Type B pancreatic cell (in vitro differentiated cells): Measurements from ENCODE around the gene MYO3A. TPM values are rescaled to one million over a fixed set of nuclear protein-coding genes. Genes with fewer than 3 reads are reported as not detected.

Experiments used
- DNase-seq: peaks from one replicate; pipeline ENCODE4 v3.0.0; 2021; ENCODE audit warnings: mixed read lengths; ENCODE audit not compliant: unreplicated experiment; ENCODE audit errors: extremely low spot score
- H3K27ac Mint-ChIP-seq: 2 replicates; pipeline ENCODE4 v1.8.0; 2021; ENCODE audit warnings: mild to moderate bottlenecking, mixed read lengths
- H3K27me3 Mint-ChIP-seq: 2 replicates; pipeline ENCODE4 v1.8.0; 2021; ENCODE audit warnings: mixed read lengths
- H3K36me3 Mint-ChIP-seq: 2 replicates; pipeline ENCODE4 v1.8.0; 2021; ENCODE audit warnings: mixed read lengths
- H3K4me1 Mint-ChIP-seq: one replicate; pipeline ENCODE4 v1.8.0; 2021; ENCODE audit warnings: mixed read lengths; ENCODE audit not compliant: unreplicated experiment
- H3K4me3 Mint-ChIP-seq: 2 replicates; pipeline ENCODE4 v1.8.0; 2021; ENCODE audit warnings: mild to moderate bottlenecking, mixed read lengths
- H3K9me3 Mint-ChIP-seq: 2 replicates; pipeline ENCODE4 v1.8.0; 2021; ENCODE audit warnings: mixed read lengths
- total RNA-seq: library from RNA; stranded (reverse); gene quantifications from 2 replicates; pipeline ENCODE4 v1.2.1, GENCODE V29; 2021; ENCODE audit warnings: low replicate concordance
- TF ChIP-seq, protein P1 (sequence below): fragments of 200-600 bp; sonication (generic); conservative IDR thresholded peaks from 2 replicates; pipeline ENCODE4 v1.5.0; 2021; ENCODE audit warnings: antibody characterized with exemption, mild to moderate bottlenecking

Gene MYO3A
- total RNA-seq, 1 donor from 2014 or later, result 11.2 TPM

DNA sequence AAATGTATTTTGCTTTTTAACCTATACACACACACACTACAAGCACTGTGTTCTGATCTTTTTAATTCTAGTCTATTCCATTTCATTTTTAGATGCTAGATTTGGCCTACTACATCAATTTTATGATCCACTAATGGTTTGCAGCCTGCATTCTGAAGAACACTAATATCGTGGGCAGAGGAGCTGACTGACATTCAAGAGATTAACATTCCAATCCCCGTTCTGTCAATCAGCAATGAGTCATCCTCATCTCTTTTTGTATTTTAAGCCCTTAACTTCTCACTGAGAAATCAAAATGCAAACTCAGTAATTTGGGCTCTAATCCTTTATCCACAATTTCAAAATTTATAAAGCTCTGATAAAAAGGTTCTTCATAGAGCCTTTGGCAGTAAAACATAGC, 235.4 kb downstream of the MYO3A start:
- H3K4me3 Mint-ChIP-seq, result no peak overlapping the region
- no peaks in the 10 kb centered on the region for H3K27me3 Mint-ChIP-seq
- DNase-seq, result no peak
- no peak overlapping the region for H3K27ac Mint-ChIP-seq
- H3K36me3 Mint-ChIP-seq, result no peaks in the 10 kb centered on the region
- no peaks in the 10 kb centered on the region for H3K9me3 Mint-ChIP-seq
- TF ChIP-seq, protein P1, sequence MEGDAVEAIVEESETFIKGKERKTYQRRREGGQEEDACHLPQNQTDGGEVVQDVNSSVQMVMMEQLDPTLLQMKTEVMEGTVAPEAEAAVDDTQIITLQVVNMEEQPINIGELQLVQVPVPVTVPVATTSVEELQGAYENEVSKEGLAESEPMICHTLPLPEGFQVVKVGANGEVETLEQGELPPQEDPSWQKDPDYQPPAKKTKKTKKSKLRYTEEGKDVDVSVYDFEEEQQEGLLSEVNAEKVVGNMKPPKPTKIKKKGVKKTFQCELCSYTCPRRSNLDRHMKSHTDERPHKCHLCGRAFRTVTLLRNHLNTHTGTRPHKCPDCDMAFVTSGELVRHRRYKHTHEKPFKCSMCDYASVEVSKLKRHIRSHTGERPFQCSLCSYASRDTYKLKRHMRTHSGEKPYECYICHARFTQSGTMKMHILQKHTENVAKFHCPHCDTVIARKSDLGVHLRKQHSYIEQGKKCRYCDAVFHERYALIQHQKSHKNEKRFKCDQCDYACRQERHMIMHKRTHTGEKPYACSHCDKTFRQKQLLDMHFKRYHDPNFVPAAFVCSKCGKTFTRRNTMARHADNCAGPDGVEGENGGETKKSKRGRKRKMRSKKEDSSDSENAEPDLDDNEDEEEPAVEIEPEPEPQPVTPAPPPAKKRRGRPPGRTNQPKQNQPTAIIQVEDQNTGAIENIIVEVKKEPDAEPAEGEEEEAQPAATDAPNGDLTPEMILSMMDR, result no peak
- H3K4me1 Mint-ChIP-seq, result no peaks in the 10 kb centered on the region

DNA sequence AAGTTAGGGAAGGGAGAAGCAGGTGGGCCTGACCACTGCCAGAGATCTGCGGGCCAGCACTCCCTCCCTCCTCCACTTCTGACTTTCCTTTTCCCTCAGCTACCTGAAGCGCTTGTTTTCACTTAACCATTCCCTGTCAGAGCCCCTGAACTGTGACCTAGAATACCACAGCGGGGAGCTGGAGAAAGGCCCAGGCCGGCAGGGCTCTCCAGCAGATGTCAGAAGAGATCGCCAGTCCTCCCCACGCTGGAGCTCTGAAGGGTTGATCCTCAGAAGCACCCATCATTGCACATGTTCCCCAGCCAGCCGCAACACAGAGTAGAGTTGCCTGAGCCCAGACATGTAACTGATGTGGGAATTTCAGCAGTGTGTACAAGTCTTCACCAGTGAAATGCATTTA, 238.1 kb downstream of the MYO3A start:
- no peak for DNase-seq
- Mint-ChIP-seq H3K27ac (no peak overlapping the region), H3K4me1 (no peaks in the 10 kb centered on the region), H3K9me3 (no peaks in the 10 kb centered on the region), H3K27me3 (no peaks in the 10 kb centered on the region), H3K4me3 (no peak overlapping the region), H3K36me3 (no peaks in the 10 kb centered on the region)
- TF ChIP-seq, protein P1, result no peak

DNA sequence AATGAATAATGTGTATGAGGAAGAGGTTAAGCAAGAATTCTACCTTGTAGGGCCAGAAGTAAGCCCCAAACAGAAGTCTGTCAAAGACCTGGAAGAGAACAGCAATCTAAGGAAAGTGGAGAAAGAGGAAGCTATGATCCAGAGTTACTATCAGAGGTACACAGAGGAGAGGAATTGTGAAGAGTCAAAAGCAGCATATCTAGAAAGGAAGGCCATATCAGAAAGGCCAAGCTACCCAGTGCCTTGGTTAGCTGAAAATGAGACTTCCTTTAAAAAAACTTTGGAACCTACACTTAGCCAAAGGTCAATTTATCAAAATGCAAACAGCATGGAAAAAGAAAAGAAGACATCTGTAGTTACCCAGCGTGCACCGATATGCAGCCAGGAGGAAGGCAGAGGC, 239.8 kb downstream of the MYO3A start:
- DNase-seq, result no peak
- no peaks in the 10 kb centered on the region for H3K4me1 Mint-ChIP-seq
- H3K27ac Mint-ChIP-seq, result no peak overlapping the region
- H3K36me3 Mint-ChIP-seq, result no peaks in the 10 kb centered on the region
- no peaks in the 10 kb centered on the region for H3K27me3 Mint-ChIP-seq
- TF ChIP-seq, protein P1, result no peak
- H3K4me3 Mint-ChIP-seq, result no peak overlapping the region
- no peaks in the 10 kb centered on the region for H3K9me3 Mint-ChIP-seq

DNA sequence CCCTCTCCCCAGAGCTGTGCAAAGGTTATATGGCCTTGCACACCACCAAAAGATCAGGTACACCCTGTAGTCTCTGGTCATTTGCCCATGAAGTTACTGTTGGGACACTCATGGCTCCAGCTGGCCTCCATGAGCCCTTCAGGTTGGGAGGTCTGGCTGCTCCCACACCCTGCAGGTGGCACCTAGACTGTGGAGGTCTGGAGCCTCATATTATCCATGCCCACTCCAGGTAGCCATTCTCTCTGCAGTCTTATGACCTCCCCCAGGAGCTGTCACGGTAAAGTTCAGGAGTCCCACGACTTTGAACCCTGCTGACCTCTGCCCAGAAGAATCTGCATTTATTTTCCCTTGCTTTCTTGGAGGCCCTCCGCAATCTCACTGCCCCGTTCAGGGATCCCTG, 243.3 kb downstream of the MYO3A start:
- TF ChIP-seq, protein P1, result no peak
- no peaks in the 10 kb centered on the region for H3K27me3 Mint-ChIP-seq
- no peak overlapping the region for H3K4me3 Mint-ChIP-seq
- no peaks in the 10 kb centered on the region for H3K4me1 Mint-ChIP-seq
- H3K36me3 Mint-ChIP-seq, result no peaks in the 10 kb centered on the region
- no peak for DNase-seq
- no peaks in the 10 kb centered on the region for H3K9me3 Mint-ChIP-seq
- no peak overlapping the region for H3K27ac Mint-ChIP-seq

DNA sequence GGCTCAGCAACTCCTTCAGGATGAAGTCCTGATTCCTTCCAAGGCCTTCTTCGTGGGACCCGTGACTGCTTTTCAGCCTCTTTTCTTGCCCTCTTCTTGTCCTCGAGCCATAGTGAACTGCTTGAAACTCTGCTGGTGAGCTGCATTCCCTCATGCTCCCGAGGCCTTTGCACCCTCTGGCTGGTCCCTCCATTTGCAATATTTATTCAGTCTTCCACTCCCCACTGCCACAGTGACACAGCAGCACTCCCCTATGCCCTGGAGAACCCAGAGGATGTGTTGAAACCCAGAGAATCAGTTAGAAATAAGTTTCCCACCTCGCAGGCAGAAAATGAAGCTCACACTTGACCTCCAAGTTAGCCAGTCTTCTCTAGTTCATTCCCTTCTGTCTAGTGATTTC, 260.2 kb downstream of the MYO3A start:
- TF ChIP-seq, protein P1, result no peak
- no peak overlapping the region for H3K4me3 Mint-ChIP-seq
- no peak for DNase-seq
- H3K27ac Mint-ChIP-seq, result no peak overlapping the region
- H3K4me1 Mint-ChIP-seq, result no peaks in the 10 kb centered on the region
- peaks cover 7% of the 10 kb centered on the region for H3K9me3 Mint-ChIP-seq
- no peaks in the 10 kb centered on the region for H3K36me3 Mint-ChIP-seq
- H3K27me3 Mint-ChIP-seq, result no peaks in the 10 kb centered on the region

DNA sequence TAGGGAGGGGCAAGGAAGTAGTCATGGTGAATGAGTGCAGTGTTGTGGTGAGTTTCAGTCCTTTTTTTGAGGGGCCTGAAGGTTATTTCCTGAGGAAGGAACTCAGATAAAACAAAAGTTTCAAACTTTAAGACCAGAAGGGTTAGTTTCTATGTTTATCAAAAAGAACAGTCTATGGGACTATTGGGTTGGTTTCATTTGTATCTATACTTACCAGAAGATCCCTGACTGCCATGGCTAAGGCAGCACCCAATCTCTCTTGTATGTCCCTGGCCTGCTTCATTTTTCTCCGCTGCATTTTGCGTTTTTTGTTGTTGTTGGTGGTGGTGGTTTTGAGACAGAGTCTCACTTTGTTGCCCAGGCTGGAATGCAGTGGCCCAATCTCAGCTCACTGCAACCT, 263.2 kb downstream of the MYO3A start:
- TF ChIP-seq, protein P1, result no peak
- no peaks in the 10 kb centered on the region for H3K27me3 Mint-ChIP-seq
- peaks cover 7% of the 10 kb centered on the region for H3K4me1 Mint-ChIP-seq
- DNase-seq, result no peak
- no peak overlapping the region for H3K4me3 Mint-ChIP-seq
- H3K36me3 Mint-ChIP-seq, result no peaks in the 10 kb centered on the region
- no peak overlapping the region for H3K27ac Mint-ChIP-seq
- H3K9me3 Mint-ChIP-seq, result peaks cover 7% of the 10 kb centered on the region
